SU-DHL-6 (cell line): ENCODE results near the gene PITPNC1.

Experiments
- H2AFZ ChIP-seq: fragments of 200-600 bp; sonication (generic); 2 replicates; pipeline ENCODE4 v1.6.1; 2014; ENCODE audit warnings: low read depth, mild to moderate bottlenecking, moderate library complexity, mixed read lengths, antibody characterized with exemption, low read length; ENCODE audit not compliant: severe bottlenecking
- H3F3A ChIP-seq: fragments of 200-600 bp; shearing (Covaris generic); 2 replicates; pipeline ENCODE4 v1.6.0; 2016; ENCODE audit warnings: antibody characterized with exemption, mild to moderate bottlenecking; ENCODE audit not compliant: insufficient read depth
- H3K27ac ChIP-seq: fragments of 200-600 bp; sonication (generic); 2 replicates; pipeline ENCODE4 v1.5.1; 2016; ENCODE audit warnings: low read depth, mild to moderate bottlenecking, low read length, moderate library complexity, mixed read lengths
- H3K27me3 ChIP-seq: fragments of 200-600 bp; sonication (generic), shearing (Covaris generic); 2 replicates; pipeline ENCODE4 v1.6.0; 2014; ENCODE audit warnings: mild to moderate bottlenecking, low read length
- H3K36me3 ChIP-seq: fragments of 200-600 bp; sonication (generic); 2 replicates; pipeline ENCODE4 v1.6.1; 2014; ENCODE audit warnings: mild to moderate bottlenecking, low read length, mixed read lengths
- H3K4me2 ChIP-seq: fragments of 300-600, 200-600 bp; shearing (Covaris generic), sonication (generic); 2 replicates; pipeline ENCODE4 v1.6.0; 2014; ENCODE audit warnings: low read length, low read depth, mild to moderate bottlenecking; ENCODE audit not compliant: poor library complexity, severe bottlenecking
- H3K4me3 ChIP-seq: fragments of 200-600 bp; sonication (generic); 2 replicates; pipeline ENCODE4 v1.5.1; 2014; ENCODE audit warnings: antibody characterized with exemption, low read length, mild to moderate bottlenecking, mixed read lengths; ENCODE audit not compliant: insufficient read depth, poor library complexity, severe bottlenecking
- H3K79me2 ChIP-seq: fragments of 200-600 bp; sonication (generic); 2 replicates; pipeline ENCODE4 v1.6.1; 2014; ENCODE audit warnings: mild to moderate bottlenecking, low read length, moderate library complexity; ENCODE audit not compliant: insufficient read depth
- H3K9ac ChIP-seq: fragments of 200-600 bp; sonication (generic); 2 replicates; pipeline ENCODE4 v1.7.0; 2014; ENCODE audit warnings: mild to moderate bottlenecking, low read length
- H3K9me2 ChIP-seq: fragments of 200-600 bp; sonication (generic); replicated peaks from 2 replicates; pipeline ENCODE4 v1.6.1; 2014; ENCODE audit warnings: low read length; ENCODE audit not compliant: insufficient read depth
- H3K9me3 ChIP-seq: fragments of 200-600 bp; sonication (generic); 2 replicates; pipeline ENCODE4 v1.6.1; 2014; ENCODE audit warnings: low read length, mixed read lengths; ENCODE audit not compliant: insufficient read depth
- H4K20me1 ChIP-seq: fragments of 200-600 bp; sonication (generic); 2 replicates; pipeline ENCODE4 v1.6.1; 2014; ENCODE audit warnings: low read depth, mild to moderate bottlenecking, antibody characterized with exemption, low read length, moderate library complexity, mixed read lengths
- CTCF ChIP-seq: fragments of 200-600 bp; sonication (generic); IDR thresholded peaks from one replicate; pipeline ENCODE4 v1.5.1; 2017; ENCODE audit warnings: antibody characterized with exemption, mild to moderate bottlenecking, low read length, moderate library complexity; ENCODE audit not compliant: insufficient read depth, poor library complexity, severe bottlenecking
- EZH2phosphoT487 ChIP-seq: fragments of 200-600 bp; sonication (generic), shearing (Covaris generic); conservative IDR thresholded peaks from 2 replicates; pipeline ENCODE4 v1.6.1; 2018; ENCODE audit warnings: mild to moderate bottlenecking, antibody characterized with exemption, low read length, moderate library complexity, mixed read lengths

The PITPNC1 gene

GRCh38 chr17:67716405-67716798 is 339.3 kb downstream of the PITPNC1 start:
- H3K79me2 ChIP-seq: peaks cover 25% of the 10 kb centered on the region
- H3K4me2 ChIP-seq: peak overlapping the region; percentile 99
- TF ChIP-seq EZH2phosphoT487: no peak
- TF ChIP-seq CTCF: no peak
- H3K27ac ChIP-seq: no peak overlapping the region
- peak overlapping the region; percentile 85 for H3K4me3 ChIP-seq
- H4K20me1 ChIP-seq: no peaks in the 10 kb centered on the region
- no peaks in the 10 kb centered on the region for H3K27me3 ChIP-seq
- H2AFZ ChIP-seq: peak overlapping the region; percentile 12
- peaks cover 11% of the 10 kb centered on the region; the same call in 1 of the 2 replicates for H3K36me3 ChIP-seq
- H3K9me2 ChIP-seq: no peaks in the 10 kb centered on the region
- H3K9me3 ChIP-seq: no peaks in the 10 kb centered on the region
- peak overlapping the region; percentile 89 for H3K9ac ChIP-seq
- peaks cover 6% of the 10 kb centered on the region; the same call in 1 of the 2 replicates for H3F3A ChIP-seq

- Histone ChIP-seq H3K9me2 (no peaks in the 10 kb centered on the region), H3K79me2 (peaks cover 25% of the 10 kb centered on the region), H3K36me3 (peaks cover 19% of the 10 kb centered on the region; the same call in 1 of the 2 replicates), H2AFZ (peak overlapping the region; percentile 12), H3K9ac (peak overlapping the region; percentile 89), H3F3A (peaks cover 7% of the 10 kb centered on the region; the same call in 1 of the 2 replicates), H3K9me3 (no peaks in the 10 kb centered on the region), H4K20me1 (no peaks in the 10 kb centered on the region), H3K27ac (peak overlapping the region; percentile 68), H3K4me3 (peak overlapping the region; percentile 85), H3K27me3 (no peaks in the 10 kb centered on the region), H3K4me2 (peak overlapping the region; percentile 99)
- TF ChIP-seq EZH2phosphoT487 (no peak), CTCF (no peak)
Observed at GRCh38 chr17:67717192-67717623, 340.1 kb downstream of the PITPNC1 start.

- Histone ChIP-seq H3K9me3 (no peaks in the 10 kb centered on the region), H2AFZ (peak within 1 kb of the TSS; percentile 62), H3K9ac (peak within 1 kb of the TSS; percentile 89), H3K36me3 (peaks cover 22% of the 10 kb centered on the region; the same call in 1 of the 2 replicates), H3F3A (peaks cover 7% of the 10 kb centered on the region; the same call in 1 of the 2 replicates), H3K4me3 (peak within 1 kb of the TSS; percentile 94), H3K79me2 (peaks cover 25% of the 10 kb centered on the region), H3K4me2 (peak within 1 kb of the TSS; percentile 99), H3K27me3 (no peaks in the 10 kb centered on the region), H3K27ac (peak within 1 kb of the TSS; percentile 68), H4K20me1 (no peaks in the 10 kb centered on the region), H3K9me2 (no peaks in the 10 kb centered on the region)
- TF ChIP-seq EZH2phosphoT487: no peak
- TF ChIP-seq CTCF: peak; percentile 80
Observed at GRCh38 chr17:67717624-67718324, 340.7 kb downstream of the PITPNC1 start, which contains the start of gene NOL11. Gene NOL11, plus strand, starts transcription at chr17:67717936. Its CDS starts 12 bp downstream, at chr17:67717948.
